Measurements from ENCODE around the gene CPED1.

The CPED1 gene

GRCh38 chr7:121300685-121301420, 312.3 kb downstream of the CPED1 start (continued):
- TF ChIP-seq PRDM6 (tag by site-specific recombination; IDR thresholded peaks at IDR 0.05) (peak; percentile 85), ZFHX2 (tag by site-specific recombination; conservative IDR thresholded peaks at IDR 0.05) (no peak), ZNF544 (tag by site-specific recombination; IDR thresholded peaks at IDR 0.05) (no peak), ZNF747 (tag by site-specific recombination; IDR thresholded peaks at IDR 0.05) (no peak), ZNF704 (tag by site-specific recombination; IDR thresholded peaks at IDR 0.05) (no peak), ZNF654 (tag by site-specific recombination; IDR thresholded peaks at IDR 0.05; ENCODE audit: low read depth) (no peak), BCL11A (tag by site-specific recombination; IDR thresholded peaks at IDR 0.05; ENCODE audit: low read depth) (no peak), ZNF366 (tag by site-specific recombination; conservative IDR thresholded peaks at IDR 0.05) (no peak), ZNF585B (tag by site-specific recombination; IDR thresholded peaks at IDR 0.05) (no peak), ZNF26 (tag by site-specific recombination; IDR thresholded peaks at IDR 0.05) (no peak), KLF10 (tag by site-specific recombination; IDR thresholded peaks at IDR 0.05) (0 out of 2 replicates have a peak, but pooled peaks have one; percentile 46), GLIS1 (tag by site-specific recombination; IDR thresholded peaks at IDR 0.05) (no peak), ZNF155 (tag by site-specific recombination; IDR thresholded peaks at IDR 0.05) (no peak)
- TF ChIP-seq, protein P1, sequence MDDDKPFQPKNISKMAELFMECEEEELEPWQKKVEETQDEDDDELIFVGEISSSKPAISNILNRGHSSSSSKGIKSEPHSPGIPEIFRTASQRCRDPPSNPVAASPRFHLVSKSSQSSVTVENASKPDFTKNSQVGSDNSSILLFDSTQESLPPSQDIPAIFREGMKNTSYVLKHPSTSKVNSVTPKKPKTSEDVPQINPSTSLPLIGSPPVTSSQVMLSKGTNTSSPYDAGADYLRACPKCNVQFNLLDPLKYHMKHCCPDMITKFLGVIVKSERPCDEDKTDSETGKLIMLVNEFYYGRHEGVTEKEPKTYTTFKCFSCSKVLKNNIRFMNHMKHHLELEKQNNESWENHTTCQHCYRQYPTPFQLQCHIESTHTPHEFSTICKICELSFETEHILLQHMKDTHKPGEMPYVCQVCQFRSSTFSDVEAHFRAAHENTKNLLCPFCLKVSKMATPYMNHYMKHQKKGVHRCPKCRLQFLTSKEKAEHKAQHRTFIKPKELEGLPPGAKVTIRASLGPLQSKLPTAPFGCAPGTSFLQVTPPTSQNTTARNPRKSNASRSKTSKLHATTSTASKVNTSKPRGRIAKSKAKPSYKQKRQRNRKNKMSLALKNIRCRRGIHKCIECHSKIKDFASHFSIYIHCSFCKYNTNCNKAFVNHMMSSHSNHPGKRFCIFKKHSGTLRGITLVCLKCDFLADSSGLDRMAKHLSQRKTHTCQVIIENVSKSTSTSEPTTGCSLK (tag by site-specific recombination; IDR thresholded peaks at IDR 0.05): no peak
- TF ChIP-seq, protein P2, sequence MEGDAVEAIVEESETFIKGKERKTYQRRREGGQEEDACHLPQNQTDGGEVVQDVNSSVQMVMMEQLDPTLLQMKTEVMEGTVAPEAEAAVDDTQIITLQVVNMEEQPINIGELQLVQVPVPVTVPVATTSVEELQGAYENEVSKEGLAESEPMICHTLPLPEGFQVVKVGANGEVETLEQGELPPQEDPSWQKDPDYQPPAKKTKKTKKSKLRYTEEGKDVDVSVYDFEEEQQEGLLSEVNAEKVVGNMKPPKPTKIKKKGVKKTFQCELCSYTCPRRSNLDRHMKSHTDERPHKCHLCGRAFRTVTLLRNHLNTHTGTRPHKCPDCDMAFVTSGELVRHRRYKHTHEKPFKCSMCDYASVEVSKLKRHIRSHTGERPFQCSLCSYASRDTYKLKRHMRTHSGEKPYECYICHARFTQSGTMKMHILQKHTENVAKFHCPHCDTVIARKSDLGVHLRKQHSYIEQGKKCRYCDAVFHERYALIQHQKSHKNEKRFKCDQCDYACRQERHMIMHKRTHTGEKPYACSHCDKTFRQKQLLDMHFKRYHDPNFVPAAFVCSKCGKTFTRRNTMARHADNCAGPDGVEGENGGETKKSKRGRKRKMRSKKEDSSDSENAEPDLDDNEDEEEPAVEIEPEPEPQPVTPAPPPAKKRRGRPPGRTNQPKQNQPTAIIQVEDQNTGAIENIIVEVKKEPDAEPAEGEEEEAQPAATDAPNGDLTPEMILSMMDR (tag by site-specific recombination; IDR thresholded peaks at IDR 0.05): no peak

- Histone ChIP-seq H3K9me3 (ENCODE audit: control insufficient read depth, insufficient read depth, low read depth, low read length) (no peaks in the 10 kb centered on the region), H3K4me3 (ENCODE audit: low read depth, low read length) (no peak overlapping the region), H3K4me1 (ENCODE audit: control insufficient read depth, insufficient read depth, low read length) (0 out of 2 replicates have a peak, but pooled peaks cover 2% of the 10 kb centered on the region), H3K36me3 (ENCODE audit: control insufficient read depth in 2 of 2, insufficient read depth in 1 of 2, low read length in 2 of 2) (no peaks in the 10 kb centered on the region), H3K27ac (ENCODE audit: extremely low read depth, low read depth, low read length) (no peak overlapping the region)
- CTCF ChIA-PET: no interaction called here
- POLR2A ChIA-PET: no interaction called here
- TF ChIP-seq, protein P3, sequence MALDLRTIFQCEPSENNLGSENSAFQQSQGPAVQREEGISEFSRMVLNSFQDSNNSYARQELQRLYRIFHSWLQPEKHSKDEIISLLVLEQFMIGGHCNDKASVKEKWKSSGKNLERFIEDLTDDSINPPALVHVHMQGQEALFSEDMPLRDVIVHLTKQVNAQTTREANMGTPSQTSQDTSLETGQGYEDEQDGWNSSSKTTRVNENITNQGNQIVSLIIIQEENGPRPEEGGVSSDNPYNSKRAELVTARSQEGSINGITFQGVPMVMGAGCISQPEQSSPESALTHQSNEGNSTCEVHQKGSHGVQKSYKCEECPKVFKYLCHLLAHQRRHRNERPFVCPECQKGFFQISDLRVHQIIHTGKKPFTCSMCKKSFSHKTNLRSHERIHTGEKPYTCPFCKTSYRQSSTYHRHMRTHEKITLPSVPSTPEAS (tag by site-specific recombination; IDR thresholded peaks at IDR 0.05): no peak
- TF ChIP-seq ZNF843 (tag by site-specific recombination; IDR thresholded peaks at IDR 0.05) (no peak), ZNF311 (tag by site-specific recombination; IDR thresholded peaks at IDR 0.05; ENCODE audit: borderline replicate concordance) (no peak), KLF16 (tag by site-specific recombination; IDR thresholded peaks at IDR 0.05) (no peak), PATZ1 (tag by site-specific recombination; IDR thresholded peaks at IDR 0.05) (no peak)
These were observed 313.1 kb downstream of the CPED1 start for GRCh38 chr7:121301446-121302213.
